Erythroblast (primary cell): ENCODE measurements around the gene AOX1.

Experiments used
- GATA1 ChIP-seq: IDR thresholded peaks from 2 replicates; pipeline ENCODE4 v1.6.1; 2011; ENCODE audit warnings: low read depth, mild to moderate bottlenecking, control low read depth, low read length, moderate library complexity
- POLR2A ChIP-seq: IDR thresholded peaks from 2 replicates; pipeline ENCODE4 v1.6.1; 2011; ENCODE audit warnings: mild to moderate bottlenecking, low read length

DNA sequence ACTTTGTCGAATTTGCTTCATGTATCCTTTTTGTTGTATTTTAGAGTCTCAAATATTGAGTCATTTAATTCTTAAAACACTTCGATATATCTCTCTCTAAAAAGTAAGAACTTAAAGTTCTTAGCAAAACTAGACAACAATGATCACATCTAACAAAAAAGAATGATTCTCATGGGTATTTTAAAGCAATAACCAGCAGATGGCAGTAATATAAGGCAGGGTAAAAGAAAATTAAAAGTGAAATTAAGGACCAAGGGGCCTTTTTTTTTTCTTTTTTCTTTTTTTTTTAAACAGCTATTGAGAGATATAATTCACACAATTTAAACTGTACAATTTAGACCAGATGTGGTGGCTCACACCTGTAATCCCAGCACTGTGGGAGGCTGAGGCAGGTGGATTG lies 9.9 kb upstream of the AOX1 start:
- no peak for TF ChIP-seq POLR2A
- TF ChIP-seq GATA1, result no peak
